Body of pancreas (tissue), 4 donors: ENCODE measurements around the gene KIAA0232.

Experiments used
- CTCF ChIP-seq, 7 experiments: fragments of 450-650 bp in 4 of 7; fragments of 200-600 bp in 3 of 7; sonication (generic) in 3 of 7; IDR thresholded peaks; one replicate each; pipeline ENCODE4 v1.5.1; 2016 to 2019; ENCODE audit warnings: antibody characterized with exemption in 7 of 7
- POLR2A ChIP-seq, 3 donors: fragments of 450-650 bp; IDR thresholded peaks; one replicate each; pipeline ENCODE4 v1.6.1; 2016; ENCODE audit warnings: antibody characterized with exemption in 3 of 3, mild to moderate bottlenecking in 2 of 3

- TF ChIP-seq CTCF (IDR thresholded peaks at IDR 0.05), result no peak
- TF ChIP-seq POLR2A (IDR thresholded peaks at IDR 0.05), result no peak
Observed at GRCh38 chr4:6855692-6856297, 73.3 kb downstream of the KIAA0232 start.
